ENCODE data around the gene KCNH5.

Gene KCNH5

GRCh38 chr14:63009495-63009894 lies 35.8 kb downstream of the KCNH5 start:
- FAIRE-seq (peak; percentile 40), DNase-seq (ENCODE audit: low spot score) (no peak)

- FAIRE-seq (no peak), DNase-seq (ENCODE audit: low spot score) (no peak)
Observed at GRCh38 chr14:63006531-63006930, 38.7 kb downstream of the KCNH5 start.

- DNase-seq (ENCODE audit: low spot score): no peak
Observed at GRCh38 chr14:62994096-62994495, 51.2 kb downstream of the KCNH5 start.

GRCh38 chr14:62988967-62989366 lies 56.3 kb downstream of the KCNH5 start:
- FAIRE-seq (peak; percentile 94), DNase-seq (ENCODE audit: low spot score) (peak; percentile 54)

More at GRCh38 chr14:62994096-62994495, 51.2 kb downstream of the KCNH5 start:
- FAIRE-seq: no peak

- FAIRE-seq (no peak), DNase-seq (ENCODE audit: low spot score) (no peak)
Observed at GRCh38 chr14:62983821-62984220, 61.4 kb downstream of the KCNH5 start.

- DNase-seq (ENCODE audit: low spot score): no peak
- peak; percentile 91 for FAIRE-seq
Observed at GRCh38 chr14:62980693-62981092, 64.6 kb downstream of the KCNH5 start.

GRCh38 chr14:62957562-62957961 lies 87.7 kb downstream of the KCNH5 start:
- peak; percentile 95 for FAIRE-seq
- DNase-seq (ENCODE audit: low spot score): peak; percentile 96

GRCh38 chr14:62956413-62956812 lies 88.8 kb downstream of the KCNH5 start:
- no peak for DNase-seq (ENCODE audit: low spot score)
- no peak for FAIRE-seq

GRCh38 chr14:62954165-62954564 lies 91.1 kb downstream of the KCNH5 start:
- FAIRE-seq: no peak

GRCh38 chr14:62952226-62952625 lies 93.0 kb downstream of the KCNH5 start:
- no peak for FAIRE-seq
- no peak for DNase-seq (ENCODE audit: low spot score)

More at GRCh38 chr14:62954165-62954564, 91.1 kb downstream of the KCNH5 start:
- DNase-seq (ENCODE audit: low spot score): no peak

GRCh38 chr14:62947301-62947700 lies 98.0 kb downstream of the KCNH5 start:
- DNase-seq (ENCODE audit: low spot score): no peak

GRCh38 chr14:62946221-62946620 lies 99.0 kb downstream of the KCNH5 start:
- FAIRE-seq (no peak), DNase-seq (ENCODE audit: low spot score) (no peak)

More at GRCh38 chr14:62947301-62947700, 98.0 kb downstream of the KCNH5 start:
- no peak for FAIRE-seq

- no peak for DNase-seq (ENCODE audit: low spot score)
- FAIRE-seq: peak; percentile 81
Observed at GRCh38 chr14:62943202-62943601, 102.1 kb downstream of the KCNH5 start.

GRCh38 chr14:62939970-62940369 lies 105.3 kb downstream of the KCNH5 start:
- no peak for DNase-seq (ENCODE audit: low spot score)
- FAIRE-seq: no peak

- no peak for FAIRE-seq
- no peak for DNase-seq (ENCODE audit: low spot score)
Observed at GRCh38 chr14:62938778-62939177, 106.5 kb downstream of the KCNH5 start.

GRCh38 chr14:62934439-62934838 lies 110.8 kb downstream of the KCNH5 start:
- no peak for FAIRE-seq
- DNase-seq (ENCODE audit: low spot score): no peak

GRCh38 chr14:62921466-62921865 lies 123.8 kb downstream of the KCNH5 start:
- DNase-seq (ENCODE audit: low spot score): no peak
- FAIRE-seq: no peak

GRCh38 chr14:62916551-62916950 lies 128.7 kb downstream of the KCNH5 start:
- DNase-seq (ENCODE audit: low spot score): no peak

GRCh38 chr14:62914873-62915272 lies 130.4 kb downstream of the KCNH5 start:
- DNase-seq (ENCODE audit: low spot score) (no peak), FAIRE-seq (peak; percentile 72)

More at GRCh38 chr14:62916551-62916950, 128.7 kb downstream of the KCNH5 start:
- FAIRE-seq: peak; percentile 42

GRCh38 chr14:62914025-62914424 lies 131.2 kb downstream of the KCNH5 start:
- FAIRE-seq (no peak), DNase-seq (ENCODE audit: low spot score) (no peak)

GRCh38 chr14:62908506-62908905 lies 136.8 kb downstream of the KCNH5 start:
- no peak for FAIRE-seq
- peak; percentile 24 for DNase-seq (ENCODE audit: low spot score)

- FAIRE-seq: no peak
- DNase-seq (ENCODE audit: low spot score): no peak
Observed at GRCh38 chr14:62905566-62905965, 139.7 kb downstream of the KCNH5 start.

GRCh38 chr14:62897771-62898170 lies 147.5 kb downstream of the KCNH5 start:
- DNase-seq (ENCODE audit: low spot score) (no peak), FAIRE-seq (no peak)

GRCh38 chr14:62896932-62897456 lies 148.3 kb downstream of the KCNH5 start:
- FAIRE-seq (peak; percentile 48), DNase-seq (ENCODE audit: low spot score) (no peak)
